GM18517 (cell line): ENCODE data around the gene LMTK3.

Experiments
- ATAC-seq: cut with Tn5 transposase; IDR thresholded peaks from one replicate; pipeline ENCODE4 v1.9.1; 2021; ENCODE audit warnings: mild to moderate bottlenecking, moderate library complexity; ENCODE audit not compliant: unreplicated experiment

LMTK3 gene

DNA sequence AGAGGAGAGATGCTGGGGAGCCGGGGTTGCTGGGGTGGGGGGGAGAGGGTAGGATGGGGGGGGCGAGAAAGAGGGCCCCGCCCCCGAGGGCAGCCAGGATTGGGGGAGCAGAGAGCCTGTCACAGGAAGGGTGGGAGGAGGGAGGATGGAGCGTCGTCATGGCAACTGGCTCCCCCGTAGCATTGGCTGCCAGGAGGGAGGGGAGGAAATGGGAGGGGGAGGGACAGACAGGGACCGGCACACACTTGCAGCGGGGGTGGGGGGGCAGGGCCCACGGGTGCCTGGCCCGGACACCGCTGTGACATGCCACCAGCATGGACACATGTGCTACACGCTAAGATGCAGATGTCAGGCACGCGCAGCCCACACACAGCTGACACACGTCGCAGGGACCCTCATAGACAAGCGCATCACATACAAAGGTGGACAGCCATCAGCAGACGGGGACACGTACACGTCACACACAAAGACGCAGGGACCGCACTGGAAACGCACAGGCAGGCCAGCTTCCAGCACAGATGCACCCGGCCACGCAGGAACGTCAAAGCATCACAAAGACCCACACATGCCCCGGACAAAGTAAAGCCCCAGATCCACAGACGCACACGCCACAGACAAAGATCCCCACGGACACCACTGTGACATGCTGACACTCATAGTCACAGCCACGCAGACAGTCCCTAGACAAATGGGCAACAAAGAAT, at the start of gene LMTK3:
TSS of gene LMTK3 (minus strand) at position 36 of the 704 bp plus-strand sequence. CDS start 259 bp downstream, outside the sequence.
- ATAC-seq = no peak

- no peak for ATAC-seq
These were observed 49.8 kb upstream of the LMTK3 start for GRCh38 chr19:48561412-48561811.

- ATAC-seq = no peak
These were observed 48.5 kb upstream of the LMTK3 start for GRCh38 chr19:48560095-48560530.

- no peak for ATAC-seq
These were observed 46.5 kb upstream of the LMTK3 start for GRCh38 chr19:48558018-48558684.

DNA sequence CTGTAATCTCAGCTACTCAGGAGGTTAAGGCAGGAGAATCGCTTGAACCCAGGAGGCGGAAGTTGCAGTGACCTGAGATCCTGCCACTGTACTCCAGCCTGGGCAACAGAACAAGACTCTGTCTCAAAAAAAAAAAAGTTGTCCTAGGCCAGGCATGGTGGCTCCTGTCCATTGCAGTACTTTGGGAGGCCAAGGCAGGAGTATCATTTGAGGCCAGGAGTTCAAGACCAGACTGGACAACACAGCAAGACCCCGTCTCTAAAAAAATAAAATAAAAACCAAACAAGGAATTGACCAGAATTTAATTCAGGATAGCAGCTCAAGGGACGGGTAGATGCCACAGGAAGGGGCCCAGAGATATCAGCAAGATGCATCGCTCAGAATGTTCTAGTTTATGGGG, 45.2 kb upstream of the LMTK3 start:
- no peak for ATAC-seq

GRCh38 chr19:48556163-48556562, 44.5 kb upstream of the LMTK3 start:
- ATAC-seq = no peak

GRCh38 chr19:48554385-48555091, 42.9 kb upstream of the LMTK3 start:
- ATAC-seq = no peak

DNA sequence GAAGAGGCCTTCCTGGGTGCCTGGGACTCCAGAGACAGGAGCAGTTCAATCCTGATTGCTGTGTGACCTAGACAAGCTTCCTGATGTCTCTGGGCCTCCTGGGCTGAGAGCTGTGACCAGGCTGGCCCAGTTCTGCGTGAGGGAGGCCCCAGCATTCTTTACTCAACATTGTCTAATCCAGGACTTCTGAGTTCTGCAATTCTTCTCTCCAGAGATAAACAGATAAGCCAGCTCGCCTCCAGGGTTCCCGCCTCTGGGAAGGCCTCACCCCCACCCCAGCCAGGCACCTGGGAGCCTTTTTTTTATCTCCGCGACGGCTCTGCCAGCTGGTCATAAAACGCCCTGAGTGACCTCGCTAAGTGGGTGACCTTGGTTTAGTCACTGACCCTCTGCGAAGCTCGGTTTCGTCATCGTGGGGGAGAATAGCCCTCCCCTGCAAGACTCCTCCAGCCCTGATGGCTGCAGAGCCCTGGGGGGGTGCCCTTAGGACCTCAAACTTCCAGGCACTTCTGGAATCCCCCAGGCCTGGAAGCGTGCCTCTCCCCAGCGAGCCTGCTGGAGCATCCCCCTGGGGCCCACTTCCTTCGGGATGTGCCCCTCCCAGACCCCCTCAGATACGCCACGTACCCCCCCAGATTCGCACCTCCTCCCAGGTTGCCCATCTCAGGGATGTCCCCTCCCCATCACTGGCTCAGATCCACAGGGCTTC, 42.2 kb upstream of the LMTK3 start:
- ATAC-seq = no peak

- no peak for ATAC-seq
These were observed 41.0 kb upstream of the LMTK3 start for GRCh38 chr19:48552406-48553322.

DNA sequence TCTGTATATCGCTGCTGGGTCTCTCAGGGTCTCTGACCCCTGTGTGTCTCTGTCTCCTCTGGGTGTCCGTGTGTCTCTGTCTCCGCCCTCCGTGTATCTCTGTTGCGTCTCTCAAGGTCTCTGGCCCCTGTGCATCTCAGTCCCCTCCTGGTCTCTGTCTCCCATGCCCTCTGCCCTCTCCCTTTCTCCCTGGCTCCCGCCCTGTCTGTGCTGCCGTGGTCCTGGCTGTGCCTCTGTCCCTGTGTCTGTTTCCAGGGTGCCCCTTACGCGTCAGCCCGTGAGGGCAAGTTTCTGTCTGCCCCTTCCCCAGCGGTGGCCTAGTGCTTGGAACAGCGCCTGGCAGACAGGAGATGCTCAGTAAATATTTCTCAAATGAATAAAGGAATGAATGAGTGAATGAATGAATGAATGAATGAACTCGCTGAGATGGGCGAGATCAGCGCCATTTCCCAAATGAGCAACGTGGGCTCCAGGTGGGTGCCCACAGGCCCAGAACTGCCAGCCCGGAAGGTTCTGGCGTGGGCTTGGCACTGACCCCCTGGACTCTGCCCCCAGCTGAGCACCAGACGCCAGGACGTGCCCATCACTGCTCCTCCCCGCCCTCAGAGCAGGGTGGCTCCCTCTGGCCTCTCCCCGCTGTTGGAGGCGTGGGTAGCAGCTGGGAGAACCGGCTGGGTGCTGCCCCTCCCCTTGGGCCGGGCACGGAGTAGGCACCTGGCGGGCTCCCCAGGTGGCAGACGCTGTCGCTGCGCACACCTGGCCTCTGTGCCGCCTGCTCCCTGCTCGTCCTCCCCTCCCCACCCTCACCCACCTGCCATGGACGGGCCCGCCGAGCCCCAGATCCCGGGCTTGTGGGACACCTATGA, 40.0 kb upstream of the LMTK3 start, which contains the start of gene SULT2B1:
TSS of gene SULT2B1 (plus strand) at position 736 of the 866 bp plus-strand sequence. CDS start at position 817, 81 bp downstream.
- no peak for ATAC-seq

DNA sequence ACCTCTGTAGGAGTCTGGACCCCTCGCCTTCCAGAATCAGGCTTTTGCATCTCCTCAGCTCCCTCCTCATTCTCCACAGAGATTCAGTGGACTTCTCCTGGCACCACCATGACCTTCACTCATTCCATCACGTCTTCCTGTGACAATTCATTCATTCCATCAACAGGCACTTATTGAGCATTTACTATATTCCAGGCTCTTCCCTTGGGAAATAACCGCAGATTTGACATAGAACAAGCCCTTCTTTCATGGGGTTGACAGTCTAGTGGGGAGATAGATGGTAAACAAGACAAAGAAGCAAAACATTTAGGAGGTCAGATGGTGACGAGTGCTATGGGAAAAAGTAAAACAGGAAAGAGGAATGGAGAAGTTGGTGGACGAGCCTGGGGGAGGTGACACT, 37.7 kb upstream of the LMTK3 start:
- ATAC-seq = no peak

DNA sequence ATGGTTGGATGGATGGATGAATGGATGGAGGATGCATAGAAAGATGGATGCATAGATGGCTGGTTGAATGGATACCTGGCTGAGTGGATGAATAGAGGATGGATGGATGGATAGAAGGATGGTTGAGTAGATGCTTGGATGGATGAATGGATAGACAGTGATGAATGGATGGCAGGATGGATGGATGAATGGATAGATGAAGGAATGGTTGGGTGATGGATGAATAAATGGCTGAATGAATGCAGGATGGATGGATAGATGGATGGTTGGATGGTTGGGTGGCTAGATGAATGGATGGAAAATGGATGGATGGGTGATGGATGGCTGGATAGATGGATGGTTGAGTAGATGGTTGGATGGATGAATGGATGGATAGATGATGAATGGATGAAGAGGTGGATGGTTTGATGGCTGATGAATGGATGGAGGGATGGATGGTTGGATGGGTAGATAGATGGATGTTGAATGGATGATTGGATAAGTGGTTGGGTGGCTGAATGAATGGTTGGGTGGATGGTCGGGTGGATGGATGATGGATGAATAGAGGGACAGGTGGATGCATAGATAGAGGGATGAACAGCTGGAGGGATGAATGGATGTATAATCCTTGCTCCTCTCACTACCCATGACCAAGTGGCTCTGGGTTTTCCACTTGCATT, 36.7 kb upstream of the LMTK3 start:
- ATAC-seq = no peak

- no peak for ATAC-seq
These were observed 36.1 kb upstream of the LMTK3 start for GRCh38 chr19:48547722-48548121.

DNA sequence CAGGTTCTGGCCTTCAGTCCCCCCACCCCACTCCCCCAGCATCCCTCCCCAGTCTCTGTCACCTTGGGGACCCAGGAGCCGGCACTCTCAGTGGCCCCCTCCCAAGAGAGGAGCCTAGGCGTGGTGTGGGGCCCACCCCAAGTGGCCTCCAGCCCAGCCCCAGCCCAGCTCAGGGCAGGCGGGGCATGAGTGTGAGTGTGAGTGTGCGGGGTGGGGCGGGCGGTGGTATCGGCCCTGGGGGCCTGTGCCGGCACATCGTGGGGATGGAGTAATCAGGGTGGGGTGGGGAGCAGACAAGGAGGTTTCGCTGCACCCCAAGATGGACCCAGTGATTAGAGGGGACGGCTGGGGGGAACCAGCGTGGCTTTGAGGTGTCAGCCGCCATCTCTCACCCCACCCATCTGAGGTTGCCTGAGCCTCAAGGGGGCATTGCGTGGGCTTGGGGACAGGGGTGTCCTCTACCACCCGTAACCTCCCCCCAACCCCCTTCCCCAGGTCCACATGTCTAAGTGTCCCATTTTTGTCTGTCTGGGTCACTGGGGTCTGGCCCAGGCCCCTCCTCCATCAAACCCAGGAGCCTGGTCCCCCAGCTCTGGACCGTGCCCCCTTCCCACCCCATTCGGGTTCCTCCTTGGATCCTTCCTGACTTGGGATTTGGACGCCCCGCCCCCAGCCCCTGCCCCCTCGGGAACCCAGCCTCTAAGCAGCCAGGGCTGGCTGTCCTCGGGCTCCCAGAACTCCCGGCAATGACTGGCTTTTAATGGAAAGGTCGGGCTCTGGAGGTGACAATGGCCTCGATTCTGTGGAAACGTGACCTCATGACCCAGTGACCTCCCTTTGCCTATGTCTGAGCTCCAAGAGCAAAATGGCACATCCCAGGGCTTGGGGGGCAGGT, 33.5 kb upstream of the LMTK3 start:
- no peak for ATAC-seq

GRCh38 chr19:48543121-48543710, 31.6 kb upstream of the LMTK3 start:
- no peak for ATAC-seq

GRCh38 chr19:48541813-48542212, 30.2 kb upstream of the LMTK3 start:
- no peak for ATAC-seq

GRCh38 chr19:48540110-48540509, 28.5 kb upstream of the LMTK3 start:
- ATAC-seq = no peak
